Muscle layer of colon (tissue), 2 donors: Measurements from ENCODE around the gene TLE1.

Experiments
- H3K27ac ChIP-seq: one replicate; pipeline ENCODE4 v1.7.0; 2013; ENCODE audit warnings: low read depth, mild to moderate bottlenecking, low read length, moderate library complexity
- H3K27me3 ChIP-seq, 2 donors: one replicate each; pipeline ENCODE4 v1.7.0; 2013; ENCODE audit warnings: low read length in 2 of 2, mild to moderate bottlenecking in 2 of 2; ENCODE audit not compliant: insufficient read depth in 2 of 2, control insufficient read depth in 1 of 2
- H3K36me3 ChIP-seq: one replicate; pipeline ENCODE4 v1.7.0; 2013; ENCODE audit warnings: mild to moderate bottlenecking, low read length; ENCODE audit not compliant: insufficient read depth
- H3K4me1 ChIP-seq: one replicate; pipeline ENCODE4 v1.7.0; 2013; ENCODE audit warnings: mild to moderate bottlenecking, low read length; ENCODE audit not compliant: insufficient read depth
- H3K4me3 ChIP-seq, 2 donors: one replicate each; pipeline ENCODE4 v1.7.0; 2013; ENCODE audit warnings: low read length in 2 of 2, low read depth in 1 of 2, mild to moderate bottlenecking in 1 of 2, moderate library complexity in 1 of 2
- H3K9ac ChIP-seq: one replicate; pipeline ENCODE4 v1.7.0; 2013; ENCODE audit warnings: low read length
- H3K9me3 ChIP-seq: one replicate; pipeline ENCODE4 v1.7.0; 2013; ENCODE audit warnings: mild to moderate bottlenecking, low read length
- donor health status: abdominal sarcoma.
- donor health status: Adenocarcinoma of cecum.

Gene TLE1

DNA sequence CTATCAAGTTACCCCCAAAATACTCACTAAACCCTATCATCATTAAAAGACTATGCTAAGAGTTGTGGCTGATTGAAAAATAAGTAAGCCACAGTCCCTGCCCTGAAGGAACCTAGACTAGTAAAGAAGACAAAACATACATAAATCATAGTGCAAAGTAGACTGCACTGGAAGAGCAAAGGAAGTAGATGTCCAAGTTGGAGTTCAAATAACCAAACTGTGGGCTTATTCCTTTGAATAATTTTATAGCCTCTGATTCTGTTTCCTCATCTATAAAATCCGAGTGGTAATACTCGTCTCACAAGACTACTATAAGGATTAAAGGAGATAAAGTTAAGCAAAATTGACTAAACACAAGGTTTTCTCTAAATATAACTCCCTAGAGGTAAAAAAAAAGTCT is 140.4 kb downstream of the TLE1 start:
- Histone ChIP-seq H3K9ac (no peak overlapping the region), H3K4me1 (no peaks in the 10 kb centered on the region), H3K27ac (no peak overlapping the region)

DNA sequence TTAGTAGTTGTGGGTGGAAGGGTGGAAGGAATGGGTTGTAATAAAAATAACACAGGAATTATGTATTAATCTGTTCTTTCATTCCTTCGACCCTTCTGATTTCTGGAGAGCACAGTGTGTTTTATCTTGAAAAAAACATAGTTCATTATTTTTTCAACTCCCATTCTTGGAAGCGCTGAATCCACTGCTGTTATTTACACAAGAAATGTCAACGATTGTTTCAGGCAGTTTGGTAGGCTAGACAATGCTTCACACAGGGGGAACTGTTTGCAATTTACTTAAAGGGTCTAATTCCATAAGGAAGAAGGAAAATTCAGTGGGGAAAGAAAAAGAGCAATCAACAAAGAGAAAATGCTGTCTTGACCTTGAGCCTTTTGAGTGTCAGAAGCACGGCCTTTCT is 142.9 kb downstream of the TLE1 start:
- no peaks in the 10 kb centered on the region for H3K9me3 ChIP-seq
- no peak overlapping the region for H3K9ac ChIP-seq
- no peak overlapping the region for H3K27ac ChIP-seq
- H3K36me3 ChIP-seq, result no peaks in the 10 kb centered on the region
- no peaks in the 10 kb centered on the region for H3K27me3 ChIP-seq
- H3K4me1 ChIP-seq, result no peaks in the 10 kb centered on the region
- H3K4me3 ChIP-seq, result no peak overlapping the region

More for the DNA sequence above, 140.4 kb downstream of the TLE1 start:
- H3K9me3 ChIP-seq, result no peaks in the 10 kb centered on the region
- H3K4me3 ChIP-seq, result no peak overlapping the region
- H3K36me3 ChIP-seq, result no peaks in the 10 kb centered on the region
- no peaks in the 10 kb centered on the region for H3K27me3 ChIP-seq

DNA sequence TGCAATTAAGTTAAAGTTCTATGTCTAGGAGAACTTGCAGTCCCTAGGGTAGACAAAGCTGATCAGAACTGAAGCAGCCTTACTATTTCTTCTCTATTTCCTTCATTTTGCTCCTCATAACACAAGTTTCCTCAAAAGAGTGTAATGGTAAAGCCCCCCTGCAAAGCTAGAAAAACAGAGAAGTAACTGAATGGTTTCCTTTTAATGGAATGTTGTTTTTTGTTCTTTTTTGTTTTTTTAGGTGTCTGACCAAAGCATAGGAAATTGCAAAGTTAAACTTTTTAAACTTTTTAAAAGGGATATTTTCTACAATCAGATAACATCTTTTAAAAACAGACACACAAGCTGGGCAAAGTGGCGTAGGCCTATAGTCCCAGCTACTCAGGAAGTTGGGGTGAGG is 145.7 kb downstream of the TLE1 start:
- no peaks in the 10 kb centered on the region for H3K27me3 ChIP-seq
- H3K9me3 ChIP-seq, result no peaks in the 10 kb centered on the region
- no peak overlapping the region for H3K27ac ChIP-seq
- no peak overlapping the region for H3K9ac ChIP-seq
- H3K4me3 ChIP-seq, result no peak overlapping the region
- H3K36me3 ChIP-seq, result no peaks in the 10 kb centered on the region
- no peaks in the 10 kb centered on the region for H3K4me1 ChIP-seq

DNA sequence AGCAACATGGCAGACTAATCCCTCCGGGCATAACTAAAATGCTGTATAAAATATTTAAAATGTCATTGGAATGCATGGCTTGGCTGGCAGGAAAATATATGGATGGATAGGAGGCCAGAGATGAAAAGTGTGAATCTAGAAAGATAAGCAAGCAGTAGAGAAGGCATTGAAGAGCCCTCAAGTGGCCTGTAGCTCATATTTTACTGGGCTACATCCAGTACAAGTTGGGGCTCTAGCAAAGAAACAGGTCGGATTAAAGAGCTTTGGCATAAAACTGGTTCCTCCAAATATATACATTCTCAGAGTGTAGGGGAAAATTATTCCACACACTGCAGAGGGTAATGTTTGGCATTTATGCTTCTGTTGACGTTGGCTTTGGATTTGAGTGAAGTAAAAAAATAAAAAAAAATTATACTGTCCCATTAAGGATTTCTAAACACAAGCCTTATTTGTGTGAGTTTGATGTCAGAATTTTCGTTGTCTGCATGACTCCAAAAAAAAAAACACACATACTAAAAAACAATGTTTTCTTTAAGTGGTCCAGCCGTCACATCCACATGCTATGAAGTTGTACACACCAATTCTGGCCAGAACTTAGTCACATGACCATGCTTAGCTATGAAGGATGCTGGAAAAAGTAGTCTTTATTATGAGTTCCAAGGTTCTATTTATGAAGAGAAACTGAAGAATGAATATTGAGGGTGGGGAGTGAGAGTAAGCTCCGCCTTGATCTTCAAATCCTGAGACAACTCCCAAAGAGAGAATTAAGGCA is 147.0 kb downstream of the TLE1 start:
- Histone ChIP-seq H3K36me3 (no peaks in the 10 kb centered on the region), H3K27me3 (no peaks in the 10 kb centered on the region), H3K4me3 (no peak overlapping the region), H3K27ac (no peak overlapping the region), H3K4me1 (no peaks in the 10 kb centered on the region), H3K9me3 (no peaks in the 10 kb centered on the region), H3K9ac (no peak overlapping the region)

DNA sequence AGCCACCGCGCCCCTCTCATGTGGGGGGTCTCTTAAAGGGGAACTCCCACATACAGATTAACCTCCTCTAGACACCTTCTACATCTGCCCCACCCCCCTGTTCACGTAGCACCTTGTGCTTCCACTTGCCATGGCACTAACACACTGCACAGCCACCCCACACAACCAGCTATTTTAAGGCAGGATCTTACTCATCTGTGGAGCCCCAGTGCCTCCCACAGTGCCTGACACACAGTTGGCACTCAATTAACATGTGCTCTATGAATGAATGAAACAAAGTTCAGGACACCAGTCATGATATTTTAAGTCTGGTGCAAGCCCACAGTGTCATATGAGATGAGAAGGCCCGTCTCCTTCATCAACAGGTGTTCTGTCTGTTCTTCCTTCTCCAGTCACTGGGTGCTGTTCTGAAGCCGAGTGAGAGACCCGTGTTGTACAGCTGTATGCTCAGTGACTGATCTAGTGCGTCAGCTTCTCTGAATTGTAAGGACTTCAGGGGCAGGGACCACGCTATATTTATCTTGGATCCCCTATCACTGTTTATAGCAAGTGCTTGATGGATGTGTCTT is 149.1 kb downstream of the TLE1 start:
- no peak overlapping the region for H3K9ac ChIP-seq
- no peaks in the 10 kb centered on the region for H3K4me1 ChIP-seq
- no peak overlapping the region for H3K4me3 ChIP-seq
- H3K36me3 ChIP-seq, result no peaks in the 10 kb centered on the region
- no peaks in the 10 kb centered on the region for H3K27me3 ChIP-seq
- no peaks in the 10 kb centered on the region for H3K9me3 ChIP-seq
- no peak overlapping the region for H3K27ac ChIP-seq

DNA sequence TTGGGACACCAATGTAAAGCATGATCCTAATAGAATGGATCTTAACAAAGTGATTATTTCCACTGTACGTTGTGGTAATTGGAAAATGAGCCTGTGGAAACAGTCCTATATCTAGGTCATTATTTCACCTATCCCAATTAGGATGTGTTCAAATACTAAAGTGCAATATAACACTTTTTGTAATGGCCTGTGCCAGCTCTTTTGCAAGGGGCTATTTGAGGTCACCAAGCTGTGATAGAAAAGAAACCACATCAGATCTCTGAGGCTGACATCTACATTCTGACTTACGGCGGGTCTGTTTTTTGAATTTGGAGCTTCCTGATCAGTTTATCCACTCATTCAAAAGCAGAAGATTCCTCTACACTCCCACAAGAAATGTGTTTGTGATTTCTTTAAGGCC is 150.0 kb downstream of the TLE1 start:
- H3K9me3 ChIP-seq, result no peaks in the 10 kb centered on the region

DNA sequence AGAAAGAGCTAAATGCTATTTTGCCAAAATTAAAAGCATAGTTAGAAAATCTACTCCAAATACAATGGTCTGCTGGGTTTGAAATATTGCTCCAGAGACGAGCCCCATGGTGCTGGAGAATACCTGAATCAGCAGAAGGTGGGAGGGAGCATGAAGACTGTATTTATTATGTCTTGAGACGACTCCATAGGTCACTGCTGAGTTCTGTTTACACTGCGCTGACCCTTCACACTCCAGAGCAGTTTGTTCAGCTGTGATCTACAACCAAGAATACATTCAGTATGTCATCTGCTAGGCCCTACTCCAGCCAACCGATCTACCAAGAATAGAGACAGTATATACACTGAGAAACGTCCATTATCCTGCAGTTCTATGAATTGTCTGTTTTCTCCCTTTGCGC is 150.5 kb downstream of the TLE1 start:
- Histone ChIP-seq H3K9ac (no peak overlapping the region), H3K36me3 (no peaks in the 10 kb centered on the region), H3K9me3 (no peaks in the 10 kb centered on the region), H3K4me3 (no peak overlapping the region), H3K27ac (no peak overlapping the region), H3K4me1 (no peaks in the 10 kb centered on the region), H3K27me3 (no peaks in the 10 kb centered on the region)

More for the DNA sequence above, 150.0 kb downstream of the TLE1 start:
- Histone ChIP-seq H3K27ac (no peak overlapping the region), H3K27me3 (no peaks in the 10 kb centered on the region), H3K4me1 (no peaks in the 10 kb centered on the region), H3K36me3 (no peaks in the 10 kb centered on the region), H3K4me3 (no peak overlapping the region), H3K9ac (no peak overlapping the region)

DNA sequence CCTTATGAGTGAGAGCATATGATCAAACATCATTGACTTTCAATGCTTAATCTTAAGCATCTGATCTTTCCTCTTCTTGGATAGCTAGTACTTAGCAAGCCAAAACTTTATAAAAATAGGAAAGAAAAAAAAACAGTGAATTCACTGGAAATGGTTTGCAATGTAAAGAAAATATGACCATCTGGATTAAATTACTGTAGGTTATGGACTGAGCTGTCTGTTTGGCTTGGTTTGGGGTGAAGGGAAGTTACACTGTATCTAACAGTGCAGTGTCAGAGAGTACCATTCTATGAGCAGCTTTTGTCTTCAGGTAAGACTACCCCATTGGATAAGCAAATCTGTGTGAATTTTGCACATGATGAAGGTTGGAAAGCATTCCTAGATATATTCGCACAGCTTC is 151.4 kb downstream of the TLE1 start:
- Histone ChIP-seq H3K27ac (no peak overlapping the region), H3K9ac (no peak overlapping the region), H3K27me3 (no peaks in the 10 kb centered on the region), H3K4me1 (no peaks in the 10 kb centered on the region), H3K9me3 (no peaks in the 10 kb centered on the region), H3K4me3 (no peak overlapping the region), H3K36me3 (no peaks in the 10 kb centered on the region)

DNA sequence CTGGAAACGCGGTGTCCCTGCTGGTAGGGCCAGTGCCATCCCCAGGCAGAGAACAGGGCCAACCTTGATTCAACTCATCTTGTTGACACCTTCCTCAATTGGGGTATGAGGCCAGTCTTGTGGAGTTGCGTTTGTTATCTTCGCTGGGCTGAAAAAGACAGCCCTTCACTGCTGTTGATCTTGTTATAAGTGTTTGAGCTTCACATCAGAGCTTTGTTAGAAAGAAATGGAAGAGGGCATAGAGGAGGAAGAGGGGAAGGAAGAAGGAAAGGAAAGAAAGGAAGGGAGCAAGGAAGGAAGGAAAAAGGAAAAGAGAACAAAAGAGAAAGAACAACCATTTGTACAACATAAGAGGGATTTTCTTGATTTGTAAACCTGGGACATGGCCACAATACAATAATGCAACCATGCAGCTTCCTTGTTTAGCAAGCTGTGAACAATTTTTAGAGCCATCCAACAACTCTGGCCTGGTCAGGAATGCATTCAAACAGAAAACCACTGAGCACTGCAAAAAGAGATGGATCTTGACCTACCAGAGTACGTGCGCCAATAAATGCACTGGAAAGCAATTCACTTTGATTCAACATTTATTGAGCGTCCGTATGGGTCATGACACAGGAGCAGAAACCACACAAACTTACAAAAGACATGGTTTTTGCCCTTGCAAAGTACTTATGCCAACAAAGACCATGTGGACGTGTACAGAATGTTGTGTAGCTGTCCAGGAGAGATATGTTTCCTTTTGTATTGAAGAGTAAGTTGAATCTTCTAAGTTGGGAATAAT is 152.9 kb downstream of the TLE1 start:
- H3K27ac ChIP-seq, result no peak overlapping the region
- no peaks in the 10 kb centered on the region for H3K27me3 ChIP-seq
- no peaks in the 10 kb centered on the region for H3K4me1 ChIP-seq
- no peaks in the 10 kb centered on the region for H3K36me3 ChIP-seq
- no peaks in the 10 kb centered on the region for H3K9me3 ChIP-seq
- H3K9ac ChIP-seq, result no peak overlapping the region
- no peak overlapping the region for H3K4me3 ChIP-seq

DNA sequence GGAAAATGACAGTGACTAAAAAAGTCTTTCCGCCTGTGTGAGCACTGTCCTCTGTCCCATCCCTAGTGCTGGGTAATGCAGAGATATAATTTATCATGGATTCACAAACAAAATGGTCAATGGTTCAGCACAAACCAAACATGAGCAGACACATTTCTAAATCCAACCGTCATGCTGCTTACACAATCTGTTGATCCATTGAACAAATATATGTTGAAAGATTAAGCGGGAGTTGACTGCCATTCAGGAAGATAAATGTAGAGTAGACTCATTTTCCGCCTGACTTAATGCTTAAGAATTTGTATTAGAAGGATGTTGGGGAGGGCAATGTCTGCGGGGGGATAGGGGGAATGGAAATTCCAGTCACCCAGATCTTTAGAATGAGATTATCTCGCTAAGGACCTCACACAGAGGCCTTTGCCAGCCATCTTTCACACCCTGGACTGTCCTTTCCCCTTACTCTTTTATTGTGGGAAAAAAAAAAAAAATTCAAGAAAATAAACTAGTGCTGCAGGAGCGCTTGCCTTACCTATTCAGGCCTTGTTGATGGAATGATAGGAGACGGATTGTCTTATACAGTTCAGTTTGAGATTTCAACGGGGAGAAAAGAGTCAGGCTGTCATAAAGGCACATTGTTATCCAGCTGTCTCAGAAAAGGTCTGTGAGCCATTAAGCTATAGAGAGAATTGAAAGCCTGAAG is 153.7 kb downstream of the TLE1 start:
- H3K4me3 ChIP-seq, result no peak overlapping the region
- no peaks in the 10 kb centered on the region for H3K4me1 ChIP-seq
- no peak overlapping the region for H3K27ac ChIP-seq
- no peaks in the 10 kb centered on the region for H3K27me3 ChIP-seq
- H3K36me3 ChIP-seq, result no peaks in the 10 kb centered on the region
- no peak overlapping the region for H3K9ac ChIP-seq
- H3K9me3 ChIP-seq, result no peaks in the 10 kb centered on the region

DNA sequence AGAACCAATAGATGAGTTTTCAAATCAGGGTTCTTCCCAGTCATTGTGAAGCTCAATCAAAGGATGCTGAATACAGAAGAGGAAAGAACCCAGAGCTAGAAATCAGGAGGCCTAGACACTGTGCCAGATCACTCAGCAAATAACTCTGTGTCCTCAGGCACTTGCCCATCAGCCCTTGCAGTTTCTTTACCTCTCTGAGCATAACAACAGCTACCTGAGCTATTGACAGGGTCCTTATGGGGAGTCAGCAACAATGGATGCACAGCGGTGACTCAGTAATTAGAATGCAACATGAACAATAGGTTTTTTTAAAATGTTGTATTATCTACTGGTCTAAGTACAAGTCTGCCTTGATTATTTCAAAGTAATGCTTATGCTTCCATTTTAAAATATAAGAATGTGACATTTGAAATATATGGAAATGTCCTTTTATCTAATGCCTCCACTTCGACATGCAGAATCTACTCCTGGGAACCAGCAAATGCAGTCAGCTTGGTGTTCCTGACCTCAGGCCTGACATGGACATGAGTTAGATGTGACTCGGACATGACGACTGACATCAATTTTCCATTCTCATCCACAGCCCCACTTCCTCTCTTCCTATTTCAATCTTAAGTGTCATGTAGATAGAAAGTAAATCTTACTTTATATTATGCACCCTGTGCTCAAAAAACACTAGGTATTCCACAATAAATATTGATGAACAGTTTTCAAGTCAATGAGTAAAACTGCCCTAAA is 155.0 kb downstream of the TLE1 start:
- Histone ChIP-seq H3K36me3 (no peaks in the 10 kb centered on the region), H3K4me3 (no peak overlapping the region)

More for the DNA sequence above, 155.0 kb downstream of the TLE1 start:
- Histone ChIP-seq H3K27ac (no peak overlapping the region), H3K4me1 (no peaks in the 10 kb centered on the region), H3K9me3 (no peaks in the 10 kb centered on the region), H3K9ac (no peak overlapping the region), H3K27me3 (no peaks in the 10 kb centered on the region)
